HepG2 (cell line): ENCODE results near the gene GRB2. TPM values are rescaled to one million over a fixed set of nuclear protein-coding genes. Genes with fewer than 3 reads are reported as not detected.

Source experiments
- AKAP8 ChIP-seq: sonication (generic); formaldehyde crosslinking; IDR thresholded peaks from 2 replicates; pipeline ENCODE4 v1.5.1; 2020; ENCODE audit warnings: mild to moderate bottlenecking, missing genetic modification reagents
- CENPX ChIP-seq: sonication (generic); formaldehyde crosslinking; IDR thresholded peaks from 2 replicates; pipeline ENCODE4 v1.9.0; 2021; ENCODE audit warnings: mild to moderate bottlenecking, missing genetic modification reagents, moderate library complexity
- FOSL2 ChIP-seq: sonication (generic); formaldehyde crosslinking; IDR thresholded peaks from 2 replicates; pipeline ENCODE4 v1.4.0; 2020; ENCODE audit warnings: missing genetic modification reagents
- HMGA1 ChIP-seq: sonication (generic); formaldehyde crosslinking; conservative IDR thresholded peaks from 2 replicates; pipeline ENCODE4 v1.4.0; 2020; ENCODE audit warnings: missing genetic modification reagents
- HMGXB4 ChIP-seq, 2 experiments: sonication (generic) in 1 of 2; formaldehyde crosslinking in 1 of 2; IDR thresholded peaks; 2 replicates each; pipeline versions ENCODE4 v1.4.0 to v1.6.1; 2018 to 2020; ENCODE audit warnings: missing genetic modification reagents in 2 of 2, borderline replicate concordance in 1 of 2, low read depth in 1 of 2, mild to moderate bottlenecking in 1 of 2, missing biosample characterization in 1 of 2
- HNRNPLL ChIP-seq: fragments of 200-400 bp; formaldehyde crosslinking; IDR thresholded peaks from 2 replicates; pipeline ENCODE4 v1.6.1; 2017; ENCODE audit warnings: mild to moderate bottlenecking, low read depth, low read length; ENCODE audit not compliant: poor library complexity, severe bottlenecking
- HOXD1 ChIP-seq: sonication (generic); formaldehyde crosslinking; IDR thresholded peaks from 2 replicates; pipeline ENCODE4 v1.5.0; 2020; ENCODE audit warnings: missing genetic modification reagents
- KLF16 ChIP-seq, 2 experiments: sonication (generic) in 1 of 2; formaldehyde crosslinking in 1 of 2; IDR thresholded peaks; 2 replicates each; pipeline versions ENCODE4 v1.6.1 to v1.8.0; 2016 to 2023; ENCODE audit warnings: missing genetic modification reagents in 2 of 2, missing compliant biosample characterization in 1 of 2
- MTF1 ChIP-seq: sonication (generic); formaldehyde crosslinking; IDR thresholded peaks from 2 replicates; pipeline ENCODE4 v1.5.0; 2020; ENCODE audit warnings: missing genetic modification reagents
- NAIF1 ChIP-seq: sonication (generic); formaldehyde crosslinking; IDR thresholded peaks from 2 replicates; pipeline ENCODE4 v1.5.0; 2020; ENCODE audit warnings: mild to moderate bottlenecking, missing genetic modification reagents, borderline replicate concordance
- NFATC3 ChIP-seq: sonication (generic); formaldehyde crosslinking; IDR thresholded peaks from 2 replicates; pipeline ENCODE4 v1.5.1; 2020; ENCODE audit warnings: mild to moderate bottlenecking, missing genetic modification reagents
- SOX6 ChIP-seq, 2 experiments: fragments of 450-650 bp in 1 of 2; sonication (generic) in 1 of 2; formaldehyde crosslinking in 1 of 2; IDR thresholded peaks; 2 replicates each; pipeline versions ENCODE4 v1.4.0 to v1.6.1; 2017 to 2020; ENCODE audit warnings: antibody characterized with exemption in 1 of 2, mild to moderate bottlenecking in 1 of 2, missing genetic modification reagents in 1 of 2
- ZNF232 ChIP-seq: sonication (generic); formaldehyde crosslinking; IDR thresholded peaks from 2 replicates; pipeline ENCODE4 v1.4.0; 2020; ENCODE audit warnings: missing genetic modification reagents, borderline replicate concordance
- ZNF282 ChIP-seq: fragments of 450-650 bp; IDR thresholded peaks from 2 replicates; pipeline ENCODE4 v1.6.1; 2018; ENCODE audit not compliant: partially characterized antibody
- ZNF354B ChIP-seq: sonication (generic); formaldehyde crosslinking; IDR thresholded peaks from 2 replicates; pipeline ENCODE4 v1.8.0; 2022; ENCODE audit warnings: mild to moderate bottlenecking, missing genetic modification reagents
- ZNF546 ChIP-seq: sonication (generic); formaldehyde crosslinking; conservative IDR thresholded peaks from 2 replicates; pipeline ENCODE4 v1.8.1; 2023; ENCODE audit warnings: mild to moderate bottlenecking, missing genetic modification reagents
- ZNF737 ChIP-seq: sonication (generic); formaldehyde crosslinking; IDR thresholded peaks from 2 replicates; pipeline ENCODE4 v1.5.0; 2020; ENCODE audit warnings: missing genetic modification reagents, mild to moderate bottlenecking, borderline replicate concordance
- ZNF773 ChIP-seq: sonication (generic); formaldehyde crosslinking; IDR thresholded peaks from 2 replicates; pipeline ENCODE4 v1.4.0; 2020; ENCODE audit warnings: missing genetic modification reagents, borderline replicate concordance
- ZSCAN9 ChIP-seq: IDR thresholded peaks from 2 replicates; pipeline ENCODE4 v1.6.1; 2016; ENCODE audit warnings: borderline replicate concordance
- polyA plus RNA-seq, 8 experiments: library from polyadenylated mRNA; depleted of rRNA in 3 of 8; stranded (reverse) in 7 of 8; unstranded in 1 of 8; fragments of >200 nt; fragmentation: Illumina TruSeq in 4 of 8; extraction: Trizol in 4 of 8; gene quantifications; 2 replicates each; pipeline versions ENCODE4 v1.2.1 to v1.2.3, GENCODE V29; 2011 to 2016; ENCODE audit warnings: low read depth in 4 of 8, missing spikeins in 1 of 8, mixed read lengths in 1 of 8; ENCODE audit not compliant: insufficient read depth in 1 of 8
- total RNA-seq, 5 experiments: library from RNA; depleted of rRNA; stranded (reverse); fragments of >200 nt; fragmentation: Illumina TruSeq; extraction: Trizol; gene quantifications; 2 replicates each; pipeline ENCODE4 v1.2.3, GENCODE V29; 2016; ENCODE audit warnings: low read depth in 1 of 5
- TF ChIP-seq, protein P1 (sequence below), 2 experiments: sonication (generic) in 1 of 2; formaldehyde crosslinking in 1 of 2; IDR thresholded peaks; 2 replicates each; pipeline versions ENCODE4 v1.5.1 to v1.6.1; 2011 to 2020; ENCODE audit warnings: borderline replicate concordance in 1 of 2, low read depth in 1 of 2, low read length in 1 of 2, mild to moderate bottlenecking in 1 of 2, missing genetic modification reagents in 1 of 2, moderate library complexity in 1 of 2
- TF ChIP-seq, protein P2 (sequence below): sonication (generic); formaldehyde crosslinking; IDR thresholded peaks from 2 replicates; pipeline ENCODE4 v1.9.0; 2021; ENCODE audit warnings: mild to moderate bottlenecking, missing genetic modification reagents

The GRB2 gene
- total and polyA plus RNA-seq, 2 of the 13 experiments (the other 11 are each of a cell fraction or from before 2014, with no cell fraction given) = 84.6 to 92.3 TPM

DNA sequence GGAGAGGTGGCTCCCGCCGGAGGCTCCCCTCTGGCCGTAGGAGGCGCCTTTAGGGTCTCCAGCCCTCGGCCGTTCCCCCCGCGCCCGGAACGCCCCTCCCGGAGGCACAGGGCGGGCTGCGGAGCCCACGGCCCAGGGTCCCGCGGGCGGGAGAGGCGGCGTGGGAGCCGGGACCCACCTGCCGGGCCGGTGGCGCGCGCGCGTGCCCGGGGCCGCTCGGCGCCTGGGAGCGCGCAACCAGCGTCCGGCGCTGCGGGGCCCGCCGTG lies 134.6 kb downstream of the GRB2 start, which contains the start of gene MIF4GD (continued):
- TF ChIP-seq SOX6 (IDR thresholded peaks at IDR 0.05) (no peak), SOX6 (CRISPR knock-in tag; IDR thresholded peaks at IDR 0.05) (no peak), HMGXB4 (CRISPR knock-in tag; IDR thresholded peaks at IDR 0.05; ENCODE audit: borderline replicate concordance in 1 of 2, low read depth in 1 of 2) (no peak), ZNF354B (CRISPR knock-in tag) (no peak), FOSL2 (CRISPR knock-in tag) (no peak), KLF16 (CRISPR knock-in tag; IDR thresholded peaks at IDR 0.05) (no peak), AKAP8 (CRISPR knock-in tag) (no peak), NFATC3 (CRISPR knock-in tag) (no peak), ZNF773 (CRISPR knock-in tag) (no peak), HOXD1 (no peak; the same call in 1 of the 2 replicates), NAIF1 (CRISPR knock-in tag) (no peak), ZNF737 (CRISPR knock-in tag) (no peak), HMGA1 (CRISPR knock-in tag) (no peak), HNRNPLL (peak; percentile 4), ZNF282 (no peak), CENPX (no peak), ZNF546 (CRISPR knock-in tag) (no peak), ZSCAN9 (no peak), MTF1 (CRISPR knock-in tag) (no peak), ZNF232 (CRISPR knock-in tag) (no peak)
- TF ChIP-seq, protein P1, sequence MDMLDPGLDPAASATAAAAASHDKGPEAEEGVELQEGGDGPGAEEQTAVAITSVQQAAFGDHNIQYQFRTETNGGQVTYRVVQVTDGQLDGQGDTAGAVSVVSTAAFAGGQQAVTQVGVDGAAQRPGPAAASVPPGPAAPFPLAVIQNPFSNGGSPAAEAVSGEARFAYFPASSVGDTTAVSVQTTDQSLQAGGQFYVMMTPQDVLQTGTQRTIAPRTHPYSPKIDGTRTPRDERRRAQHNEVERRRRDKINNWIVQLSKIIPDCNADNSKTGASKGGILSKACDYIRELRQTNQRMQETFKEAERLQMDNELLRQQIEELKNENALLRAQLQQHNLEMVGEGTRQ (IDR thresholded peaks at IDR 0.05; ENCODE audit: low read depth, low read length) = no peak
- TF ChIP-seq, protein P1 (CRISPR knock-in tag; IDR thresholded peaks at IDR 0.05; ENCODE audit: borderline replicate concordance) = no peak
- TF ChIP-seq, protein P2, sequence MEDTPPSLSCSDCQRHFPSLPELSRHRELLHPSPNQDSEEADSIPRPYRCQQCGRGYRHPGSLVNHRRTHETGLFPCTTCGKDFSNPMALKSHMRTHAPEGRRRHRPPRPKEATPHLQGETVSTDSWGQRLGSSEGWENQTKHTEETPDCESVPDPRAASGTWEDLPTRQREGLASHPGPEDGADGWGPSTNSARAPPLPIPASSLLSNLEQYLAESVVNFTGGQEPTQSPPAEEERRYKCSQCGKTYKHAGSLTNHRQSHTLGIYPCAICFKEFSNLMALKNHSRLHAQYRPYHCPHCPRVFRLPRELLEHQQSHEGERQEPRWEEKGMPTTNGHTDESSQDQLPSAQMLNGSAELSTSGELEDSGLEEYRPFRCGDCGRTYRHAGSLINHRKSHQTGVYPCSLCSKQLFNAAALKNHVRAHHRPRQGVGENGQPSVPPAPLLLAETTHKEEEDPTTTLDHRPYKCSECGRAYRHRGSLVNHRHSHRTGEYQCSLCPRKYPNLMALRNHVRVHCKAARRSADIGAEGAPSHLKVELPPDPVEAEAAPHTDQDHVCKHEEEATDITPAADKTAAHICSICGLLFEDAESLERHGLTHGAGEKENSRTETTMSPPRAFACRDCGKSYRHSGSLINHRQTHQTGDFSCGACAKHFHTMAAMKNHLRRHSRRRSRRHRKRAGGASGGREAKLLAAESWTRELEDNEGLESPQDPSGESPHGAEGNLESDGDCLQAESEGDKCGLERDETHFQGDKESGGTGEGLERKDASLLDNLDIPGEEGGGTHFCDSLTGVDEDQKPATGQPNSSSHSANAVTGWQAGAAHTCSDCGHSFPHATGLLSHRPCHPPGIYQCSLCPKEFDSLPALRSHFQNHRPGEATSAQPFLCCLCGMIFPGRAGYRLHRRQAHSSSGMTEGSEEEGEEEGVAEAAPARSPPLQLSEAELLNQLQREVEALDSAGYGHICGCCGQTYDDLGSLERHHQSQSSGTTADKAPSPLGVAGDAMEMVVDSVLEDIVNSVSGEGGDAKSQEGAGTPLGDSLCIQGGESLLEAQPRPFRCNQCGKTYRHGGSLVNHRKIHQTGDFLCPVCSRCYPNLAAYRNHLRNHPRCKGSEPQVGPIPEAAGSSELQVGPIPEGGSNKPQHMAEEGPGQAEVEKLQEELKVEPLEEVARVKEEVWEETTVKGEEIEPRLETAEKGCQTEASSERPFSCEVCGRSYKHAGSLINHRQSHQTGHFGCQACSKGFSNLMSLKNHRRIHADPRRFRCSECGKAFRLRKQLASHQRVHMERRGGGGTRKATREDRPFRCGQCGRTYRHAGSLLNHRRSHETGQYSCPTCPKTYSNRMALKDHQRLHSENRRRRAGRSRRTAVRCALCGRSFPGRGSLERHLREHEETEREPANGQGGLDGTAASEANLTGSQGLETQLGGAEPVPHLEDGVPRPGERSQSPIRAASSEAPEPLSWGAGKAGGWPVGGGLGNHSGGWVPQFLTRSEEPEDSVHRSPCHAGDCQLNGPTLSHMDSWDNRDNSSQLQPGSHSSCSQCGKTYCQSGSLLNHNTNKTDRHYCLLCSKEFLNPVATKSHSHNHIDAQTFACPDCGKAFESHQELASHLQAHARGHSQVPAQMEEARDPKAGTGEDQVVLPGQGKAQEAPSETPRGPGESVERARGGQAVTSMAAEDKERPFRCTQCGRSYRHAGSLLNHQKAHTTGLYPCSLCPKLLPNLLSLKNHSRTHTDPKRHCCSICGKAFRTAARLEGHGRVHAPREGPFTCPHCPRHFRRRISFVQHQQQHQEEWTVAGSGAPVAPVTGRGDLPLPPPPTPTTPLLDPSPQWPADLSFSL (CRISPR knock-in tag) = 0 out of 2 replicates have a peak, but pooled peaks have one; percentile 3
